ENCODE measurements around the gene PCDHGA1. TPM values are rescaled to one million over a fixed set of nuclear protein-coding genes. Genes with fewer than 3 reads are reported as not detected.

Gene PCDHGA1
- polyA plus RNA-seq, 1 donor from 2014 or later = 0.19 TPM

GRCh38 chr5:141349917-141350619, 19.8 kb downstream of the PCDHGA1 start, which contains the start of gene PCDHGB1:
PCDHGB1 (plus strand) TSS chr5:141350099; CDS start chr5:141350261, 162 bp downstream.
- no peak within 1 kb of the TSS for H2AFZ ChIP-seq (ENCODE audit: low read depth, low read length)
- no peaks in the 10 kb centered on the region for H3F3A ChIP-seq (ENCODE audit: insufficient read depth, low read length, poor library complexity, severe bottlenecking)
- H3K27ac ChIP-seq (ENCODE audit: low read length) = no peak within 1 kb of the TSS
- TF ChIP-seq POLR2AphosphoS5 (IDR thresholded peaks at IDR 0.05) (no peak), RAD21 (conservative IDR thresholded peaks at IDR 0.05) (no peak), EZH2 (IDR thresholded peaks at IDR 0.05; ENCODE audit: borderline replicate concordance, insufficient read depth, low read length, poor library complexity, severe bottlenecking) (no peak)
- TF ChIP-seq, protein P1, sequence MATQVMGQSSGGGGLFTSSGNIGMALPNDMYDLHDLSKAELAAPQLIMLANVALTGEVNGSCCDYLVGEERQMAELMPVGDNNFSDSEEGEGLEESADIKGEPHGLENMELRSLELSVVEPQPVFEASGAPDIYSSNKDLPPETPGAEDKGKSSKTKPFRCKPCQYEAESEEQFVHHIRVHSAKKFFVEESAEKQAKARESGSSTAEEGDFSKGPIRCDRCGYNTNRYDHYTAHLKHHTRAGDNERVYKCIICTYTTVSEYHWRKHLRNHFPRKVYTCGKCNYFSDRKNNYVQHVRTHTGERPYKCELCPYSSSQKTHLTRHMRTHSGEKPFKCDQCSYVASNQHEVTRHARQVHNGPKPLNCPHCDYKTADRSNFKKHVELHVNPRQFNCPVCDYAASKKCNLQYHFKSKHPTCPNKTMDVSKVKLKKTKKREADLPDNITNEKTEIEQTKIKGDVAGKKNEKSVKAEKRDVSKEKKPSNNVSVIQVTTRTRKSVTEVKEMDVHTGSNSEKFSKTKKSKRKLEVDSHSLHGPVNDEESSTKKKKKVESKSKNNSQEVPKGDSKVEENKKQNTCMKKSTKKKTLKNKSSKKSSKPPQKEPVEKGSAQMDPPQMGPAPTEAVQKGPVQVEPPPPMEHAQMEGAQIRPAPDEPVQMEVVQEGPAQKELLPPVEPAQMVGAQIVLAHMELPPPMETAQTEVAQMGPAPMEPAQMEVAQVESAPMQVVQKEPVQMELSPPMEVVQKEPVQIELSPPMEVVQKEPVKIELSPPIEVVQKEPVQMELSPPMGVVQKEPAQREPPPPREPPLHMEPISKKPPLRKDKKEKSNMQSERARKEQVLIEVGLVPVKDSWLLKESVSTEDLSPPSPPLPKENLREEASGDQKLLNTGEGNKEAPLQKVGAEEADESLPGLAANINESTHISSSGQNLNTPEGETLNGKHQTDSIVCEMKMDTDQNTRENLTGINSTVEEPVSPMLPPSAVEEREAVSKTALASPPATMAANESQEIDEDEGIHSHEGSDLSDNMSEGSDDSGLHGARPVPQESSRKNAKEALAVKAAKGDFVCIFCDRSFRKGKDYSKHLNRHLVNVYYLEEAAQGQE (IDR thresholded peaks at IDR 0.05; ENCODE audit: borderline replicate concordance) = no peak
- H3K36me3 ChIP-seq (ENCODE audit: insufficient read depth, low read length) = no peaks in the 10 kb centered on the region
- no peak within 1 kb of the TSS for H3K9ac ChIP-seq (ENCODE audit: low read length)
- H3K79me2 ChIP-seq (replicated peaks; ENCODE audit: insufficient read depth, low read length) = no peaks in the 10 kb centered on the region
- no peaks in the 10 kb centered on the region for H3K27me3 ChIP-seq (ENCODE audit: insufficient read depth, low read depth, low read length)
- no peaks in the 10 kb centered on the region for H3K9me2 ChIP-seq (ENCODE audit: insufficient read depth, low read length)
- H3K4me3 ChIP-seq (ENCODE audit: low read length) = peak within 1 kb of the TSS; percentile 15
- H3K9me3 ChIP-seq (ENCODE audit: low read length) = peaks cover 15% of the 10 kb centered on the region
- H4K20me1 ChIP-seq (ENCODE audit: insufficient read depth) = no peaks in the 10 kb centered on the region
- no peak within 1 kb of the TSS for H3K4me2 ChIP-seq (ENCODE audit: low read length)

DNA sequence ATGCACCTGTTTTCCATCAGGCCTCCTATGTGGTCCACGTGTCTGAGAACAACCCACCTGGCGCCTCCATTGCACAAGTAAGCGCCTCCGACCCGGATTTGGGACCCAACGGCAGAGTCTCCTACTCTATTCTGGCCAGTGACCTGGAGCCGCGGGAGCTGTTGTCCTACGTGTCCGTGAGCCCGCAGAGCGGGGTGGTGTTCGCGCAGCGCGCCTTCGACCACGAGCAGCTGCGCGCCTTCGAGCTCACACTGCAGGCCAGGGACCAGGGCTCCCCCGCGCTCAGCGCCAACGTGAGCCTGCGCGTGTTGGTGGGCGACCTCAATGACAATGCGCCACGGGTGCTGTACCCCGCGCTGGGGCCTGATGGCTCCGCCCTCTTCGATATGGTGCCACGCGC, 21.3 kb downstream of the PCDHGA1 start:
- Histone ChIP-seq H3K9ac (ENCODE audit: low read length) (no peak overlapping the region), H3K4me2 (ENCODE audit: low read length) (no peak overlapping the region), H4K20me1 (ENCODE audit: insufficient read depth) (no peaks in the 10 kb centered on the region), H3K9me2 (ENCODE audit: insufficient read depth, low read length) (no peaks in the 10 kb centered on the region), H2AFZ (ENCODE audit: low read depth, low read length) (no peak overlapping the region), H3K79me2 (replicated peaks; ENCODE audit: insufficient read depth, low read length) (no peaks in the 10 kb centered on the region), H3F3A (ENCODE audit: insufficient read depth, low read length, poor library complexity, severe bottlenecking) (no peaks in the 10 kb centered on the region), H3K9me3 (ENCODE audit: low read length) (peaks cover 21% of the 10 kb centered on the region), H3K36me3 (ENCODE audit: insufficient read depth, low read length) (no peaks in the 10 kb centered on the region), H3K27ac (ENCODE audit: low read length) (no peak overlapping the region), H3K4me3 (ENCODE audit: low read length) (no peak overlapping the region), H3K27me3 (ENCODE audit: insufficient read depth, low read depth, low read length) (no peaks in the 10 kb centered on the region)
- TF ChIP-seq EP300 (conservative IDR thresholded peaks at IDR 0.05; ENCODE audit: poor library complexity, severe bottlenecking) = no peak
- TF ChIP-seq, protein P1 (IDR thresholded peaks at IDR 0.05; ENCODE audit: borderline replicate concordance) = no peak
- no peak for TF ChIP-seq TAF1 (IDR thresholded peaks at IDR 0.05; ENCODE audit: low read depth)
- no peak for TF ChIP-seq MXI1 (conservative IDR thresholded peaks at IDR 0.05; ENCODE audit: poor library complexity, severe bottlenecking)
- TF ChIP-seq CTCF (IDR thresholded peaks at IDR 0.05; ENCODE audit: poor library complexity, severe bottlenecking) = no peak
- no peak for TF ChIP-seq EZH2 (IDR thresholded peaks at IDR 0.05; ENCODE audit: borderline replicate concordance, insufficient read depth, low read length, poor library complexity, severe bottlenecking)
- TF ChIP-seq SMC3 (conservative IDR thresholded peaks at IDR 0.05; ENCODE audit: poor library complexity) = no peak
- no peak for TF ChIP-seq RAD21 (conservative IDR thresholded peaks at IDR 0.05)
- TF ChIP-seq POLR2AphosphoS5 (IDR thresholded peaks at IDR 0.05) = no peak
